ENCODE data around the gene COL13A1. TPM values are rescaled to one million over a fixed set of nuclear protein-coding genes. Genes with fewer than 3 reads are reported as not detected.

COL13A1 gene
- total and polyA plus RNA-seq, 2 donors (not counting 1 experiment from before 2014, with no cell fraction given), result 5.7 to 7.4 TPM

- H3K9me3 ChIP-seq (ENCODE audit: control insufficient read depth, insufficient read depth, low read depth, low read length), result no peaks in the 10 kb centered on the region
- H3K36me3 ChIP-seq (ENCODE audit: control insufficient read depth, insufficient read depth, low read length), result no peaks in the 10 kb centered on the region
- H3K4me2 ChIP-seq (ENCODE audit: extremely low read depth, insufficient read depth, low read length), result no peak overlapping the region
- no peaks in the 10 kb centered on the region for H3K27me3 ChIP-seq (ENCODE audit: control insufficient read depth, insufficient read depth, low read length)
- no peak overlapping the region for H3K27ac ChIP-seq (ENCODE audit: insufficient read depth, low read length)
- no peaks in the 10 kb centered on the region for H4K20me1 ChIP-seq (ENCODE audit: control insufficient read depth, extremely low read depth, insufficient read depth, low read length)
- no peak overlapping the region for H3K9ac ChIP-seq (ENCODE audit: insufficient read depth, low read length)
- peak; percentile 44 to 63 for DNase-seq (ENCODE audit: low read depth in 2 of 2)
- no peak overlapping the region for H3K4me3 ChIP-seq (replicated peaks in 1 of 4; ENCODE audit: control extremely low read depth in 1 of 4, insufficient read depth in 1 of 4, low read depth in 3 of 4, low read length in 4 of 4)
- H3K4me1 ChIP-seq (ENCODE audit: control insufficient read depth, extremely low read depth, insufficient read depth, low read length), result no peaks in the 10 kb centered on the region
- TF ChIP-seq CTCF (conservative IDR thresholded peaks at IDR 0.05 in 1 of 2, IDR thresholded peaks at IDR 0.05 in 1 of 2; ENCODE audit: low read depth in 1 of 2, low read length in 2 of 2) (peak; percentile 76 to 91), EZH2 (IDR thresholded peaks at IDR 0.05; ENCODE audit: low read length, missing control alignments) (no peak)
- no peaks in the 10 kb centered on the region for H3K79me2 ChIP-seq (ENCODE audit: control insufficient read depth, insufficient read depth, low read length)
- H2AFZ ChIP-seq (ENCODE audit: low read length), result no peak overlapping the region
Measured at GRCh38 chr10:69957886-69958555, 156.3 kb downstream of the COL13A1 start.

DNA sequence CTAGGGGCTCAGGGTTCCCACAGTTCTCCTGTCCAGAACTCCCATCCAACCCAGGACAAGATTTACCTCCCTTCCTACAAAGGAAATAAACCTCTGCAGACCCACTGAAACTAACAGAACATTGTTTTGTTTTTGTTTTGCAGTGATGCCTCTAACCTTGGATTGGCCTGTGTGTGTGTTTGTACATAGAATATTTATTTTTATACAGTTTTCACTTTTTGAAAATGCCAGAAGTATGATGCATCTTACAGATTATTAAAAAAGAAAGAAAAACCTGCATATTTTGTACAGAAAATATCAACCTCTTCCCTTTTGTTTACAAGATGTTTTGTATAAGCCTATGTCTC lies 156.8 kb downstream of the COL13A1 start:
- Histone ChIP-seq H3K79me2 (ENCODE audit: control insufficient read depth, insufficient read depth, low read length) (no peaks in the 10 kb centered on the region), H3K9me3 (ENCODE audit: control insufficient read depth, insufficient read depth, low read depth, low read length) (no peaks in the 10 kb centered on the region), H3K36me3 (ENCODE audit: control insufficient read depth, insufficient read depth, low read length) (no peaks in the 10 kb centered on the region), H3K9ac (ENCODE audit: insufficient read depth, low read length) (no peak overlapping the region), H2AFZ (ENCODE audit: low read length) (no peak overlapping the region), H3K4me3 (replicated peaks in 1 of 4; ENCODE audit: control extremely low read depth in 1 of 4, insufficient read depth in 1 of 4, low read depth in 3 of 4, low read length in 4 of 4) (no peak overlapping the region), H3K27ac (ENCODE audit: insufficient read depth, low read length) (no peak overlapping the region), H3K4me2 (ENCODE audit: extremely low read depth, insufficient read depth, low read length) (no peak overlapping the region), H3K4me1 (ENCODE audit: control insufficient read depth, extremely low read depth, insufficient read depth, low read length) (no peaks in the 10 kb centered on the region), H3K27me3 (ENCODE audit: control insufficient read depth, insufficient read depth, low read length) (no peaks in the 10 kb centered on the region), H4K20me1 (ENCODE audit: control insufficient read depth, extremely low read depth, insufficient read depth, low read length) (no peaks in the 10 kb centered on the region)
- no peak for DNase-seq (ENCODE audit: low read depth in 2 of 2)
- no peak for TF ChIP-seq EZH2 (IDR thresholded peaks at IDR 0.05; ENCODE audit: low read length, missing control alignments)
- TF ChIP-seq CTCF (conservative IDR thresholded peaks at IDR 0.05 in 1 of 2, IDR thresholded peaks at IDR 0.05 in 1 of 2; ENCODE audit: low read depth in 1 of 2, low read length in 2 of 2), result no peak

DNA sequence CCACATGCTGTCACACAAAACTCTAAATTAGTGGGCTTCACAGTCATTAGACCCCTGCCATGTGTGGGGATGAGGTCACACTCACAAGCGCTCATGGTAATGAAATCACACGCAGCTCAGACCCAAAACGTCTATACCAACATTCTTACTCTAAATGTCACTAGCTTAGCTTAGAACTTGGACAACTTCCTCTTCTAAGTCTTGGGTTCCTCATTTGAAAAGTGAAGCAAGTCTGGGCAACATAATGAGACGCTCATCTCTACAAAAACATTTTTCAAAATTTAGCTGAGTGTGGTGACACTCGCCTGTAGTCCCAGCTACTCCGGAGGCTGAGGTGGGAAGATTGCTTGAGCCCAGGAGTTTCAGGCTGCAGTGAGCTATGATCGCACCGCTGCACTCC lies 158.2 kb downstream of the COL13A1 start:
- H3K9me3 ChIP-seq (ENCODE audit: control insufficient read depth, insufficient read depth, low read depth, low read length), result no peaks in the 10 kb centered on the region
- no peaks in the 10 kb centered on the region for H4K20me1 ChIP-seq (ENCODE audit: control insufficient read depth, extremely low read depth, insufficient read depth, low read length)
- DNase-seq (ENCODE audit: low read depth in 2 of 2), result no peak
- H3K36me3 ChIP-seq (ENCODE audit: control insufficient read depth, insufficient read depth, low read length), result no peaks in the 10 kb centered on the region
- H3K79me2 ChIP-seq (ENCODE audit: control insufficient read depth, insufficient read depth, low read length), result no peaks in the 10 kb centered on the region
- H3K4me3 ChIP-seq (replicated peaks in 1 of 4; ENCODE audit: control extremely low read depth in 1 of 4, insufficient read depth in 1 of 4, low read depth in 3 of 4, low read length in 4 of 4), result no peak overlapping the region
- H3K27ac ChIP-seq (ENCODE audit: insufficient read depth, low read length), result no peak overlapping the region
- no peaks in the 10 kb centered on the region for H3K27me3 ChIP-seq (ENCODE audit: control insufficient read depth, insufficient read depth, low read length)
- H3K4me2 ChIP-seq (ENCODE audit: extremely low read depth, insufficient read depth, low read length), result no peak overlapping the region
- H3K9ac ChIP-seq (ENCODE audit: insufficient read depth, low read length), result no peak overlapping the region
- TF ChIP-seq EZH2 (IDR thresholded peaks at IDR 0.05; ENCODE audit: low read length, missing control alignments) (no peak), CTCF (conservative IDR thresholded peaks at IDR 0.05 in 1 of 2, IDR thresholded peaks at IDR 0.05 in 1 of 2; ENCODE audit: low read depth in 1 of 2, low read length in 2 of 2) (no peak)
- no peaks in the 10 kb centered on the region for H3K4me1 ChIP-seq (ENCODE audit: control insufficient read depth, extremely low read depth, insufficient read depth, low read length)
- H2AFZ ChIP-seq (ENCODE audit: low read length), result no peak overlapping the region
